GM13977 (cell line): ENCODE measurements around the gene TVP23A.

Experiments used
- DNase-seq: peaks from one replicate; pipeline ENCODE4 v3.0.0; 2012; ENCODE audit warnings: low spot score
- CTCF ChIP-seq: IDR thresholded peaks from 2 replicates; pipeline ENCODE4 v1.5.1; 2012; ENCODE audit warnings: mild to moderate bottlenecking, control low read depth; ENCODE audit not compliant: insufficient read depth; ENCODE audit errors: extremely low read depth, missing control alignments
- in situ Hi-C: fragments of 300-500 bp; cut with MboI; formaldehyde crosslinking; loops from one replicate; pipeline ENCODE4 v1.12.0; 2022; ENCODE audit warnings: low sequenced_read_pairs, low pct_unique_long_range_greater_than_20kb, mixed read lengths, inconsistent platforms; ENCODE audit not compliant: unreplicated experiment

Gene TVP23A

GRCh38 chr16:10838621-10839278 lies 20.2 kb upstream of the TVP23A start:
- DNase-seq = no peak
- in situ Hi-C loops = no loop called here
- TF ChIP-seq CTCF = no peak

DNA sequence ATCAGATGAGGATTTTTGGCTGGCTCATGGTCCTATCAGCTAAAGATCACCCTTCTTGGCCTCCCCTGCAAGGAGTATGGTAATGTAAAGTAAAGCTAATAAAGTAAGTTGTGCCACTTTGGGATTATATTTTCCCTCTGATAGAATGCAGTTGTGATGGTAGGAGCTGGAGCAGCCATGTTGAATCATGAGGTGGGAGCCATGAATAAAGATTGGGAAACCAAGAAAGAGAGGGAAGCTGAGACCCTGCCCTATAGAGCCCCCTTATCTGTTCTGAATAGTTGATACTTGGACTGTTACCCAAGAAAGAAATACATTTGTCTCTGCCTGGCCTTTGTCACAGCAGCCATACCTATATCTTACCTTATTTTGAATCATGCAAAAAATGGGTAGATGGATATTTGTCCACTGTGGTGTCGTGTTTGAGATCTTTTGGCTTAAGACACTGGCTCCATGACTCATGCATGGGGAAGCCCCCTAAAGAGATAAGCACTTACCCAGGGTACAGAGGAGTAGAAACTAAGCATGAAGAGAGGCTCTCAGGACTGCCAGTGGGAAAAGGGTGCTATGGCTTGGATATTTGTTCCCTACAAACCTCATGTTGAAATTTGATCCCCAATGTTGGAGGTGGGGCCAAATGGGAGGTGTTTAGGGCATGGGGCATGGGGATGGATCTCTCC lies 17.7 kb upstream of the TVP23A start:
- TF ChIP-seq CTCF = no peak
- in situ Hi-C loops = no loop called here
- DNase-seq = no peak

DNA sequence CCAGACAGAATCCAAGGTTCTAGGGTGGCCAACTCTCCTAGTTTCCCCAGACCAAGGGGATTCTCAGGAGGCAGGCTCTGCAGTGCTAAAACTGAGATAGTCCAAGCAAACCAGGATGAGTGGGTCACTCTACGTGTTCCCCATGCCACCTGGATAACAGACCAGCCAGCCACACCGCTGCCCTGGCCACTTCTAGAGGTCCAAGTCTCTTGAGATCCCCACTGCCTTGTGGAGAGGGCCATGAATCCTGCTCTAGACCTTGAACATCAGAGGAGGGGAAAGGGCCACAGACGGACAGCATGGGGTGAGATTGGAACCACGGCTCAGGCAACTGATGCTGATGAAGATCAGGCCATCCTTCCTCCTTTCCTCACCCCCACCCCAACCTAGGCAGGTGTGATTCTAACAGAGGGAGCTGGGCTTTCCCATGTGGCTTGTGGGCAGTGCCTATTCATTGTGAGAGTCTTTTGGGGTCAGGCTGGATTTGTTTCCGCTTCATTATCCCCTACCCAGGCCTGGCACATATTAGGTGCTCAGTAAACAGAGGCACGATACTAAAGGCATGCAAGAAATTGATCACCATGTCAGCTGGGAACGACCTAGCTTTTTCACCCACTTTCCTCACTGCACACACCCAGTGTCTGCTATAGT lies 16.8 kb upstream of the TVP23A start:
- DNase-seq = no peak
- in situ Hi-C loops = no loop called here
- no peak for TF ChIP-seq CTCF

DNA sequence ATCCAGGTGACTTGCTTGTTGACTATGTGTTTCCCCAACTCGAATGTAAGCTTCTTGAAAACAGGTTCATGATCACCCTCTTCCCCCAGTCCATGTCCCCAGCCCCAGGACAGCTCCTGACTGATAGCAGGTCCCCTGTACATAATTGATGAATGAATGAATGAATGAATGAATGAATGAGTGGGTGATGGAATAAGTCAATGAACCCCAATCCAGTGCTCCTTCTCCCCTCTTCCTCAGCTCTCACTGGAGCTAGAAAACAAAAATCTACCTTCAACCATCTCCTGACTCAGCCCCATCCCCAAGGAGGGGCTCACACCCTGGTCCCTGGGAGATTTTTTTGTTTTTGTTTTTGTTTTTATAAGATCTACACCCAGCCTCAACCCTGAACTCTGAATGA lies 16.2 kb upstream of the TVP23A start:
- no peak for TF ChIP-seq CTCF
- no peak for DNase-seq
- in situ Hi-C loops = no loop called here

GRCh38 chr16:10834130-10834529 lies 15.5 kb upstream of the TVP23A start:
- in situ Hi-C loops = no loop called here
- TF ChIP-seq CTCF = no peak
- DNase-seq = no peak

DNA sequence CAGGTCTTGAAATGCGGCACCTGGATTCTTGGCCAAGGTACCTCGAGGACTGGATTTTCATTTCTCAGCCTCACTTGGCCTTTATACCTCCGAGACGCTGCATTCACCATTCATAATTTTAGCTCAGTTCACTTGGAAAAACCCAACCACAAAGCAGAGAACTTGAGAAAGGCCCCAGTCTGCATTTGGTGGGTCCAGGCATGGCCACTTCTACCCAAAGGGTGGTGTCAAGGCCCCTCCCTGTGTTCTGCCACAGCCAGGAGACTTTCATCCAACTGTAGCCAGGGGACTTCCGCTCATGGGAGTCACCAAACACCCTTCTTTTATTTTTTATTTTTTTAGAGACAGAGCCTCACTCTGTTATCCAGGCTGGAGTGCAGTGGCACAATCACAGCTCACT lies 14.7 kb upstream of the TVP23A start:
- in situ Hi-C loops = no loop called here
- DNase-seq = no peak
- TF ChIP-seq CTCF = peak; percentile 3
